GM13976 (cell line): ENCODE data around the gene RGS14.

Experiments used
- DNase-seq: peaks from one replicate; pipeline ENCODE4 v3.0.0; 2012; ENCODE audit warnings: low spot score
- in situ Hi-C: fragments of 300-500 bp; cut with MboI; formaldehyde crosslinking; loops from one replicate; pipeline ENCODE4 v1.12.0; 2022; ENCODE audit warnings: low sequenced_read_pairs, mixed read lengths, inconsistent platforms; ENCODE audit not compliant: unreplicated experiment
- TF ChIP-seq, protein P1 (sequence below): IDR thresholded peaks from 2 replicates; pipeline ENCODE4 v1.5.1; 2012; ENCODE audit warnings: borderline replicate concordance, mild to moderate bottlenecking; ENCODE audit not compliant: insufficient read depth; ENCODE audit errors: extremely low read depth, missing control alignments, control extremely low read depth

RGS14 gene

DNA sequence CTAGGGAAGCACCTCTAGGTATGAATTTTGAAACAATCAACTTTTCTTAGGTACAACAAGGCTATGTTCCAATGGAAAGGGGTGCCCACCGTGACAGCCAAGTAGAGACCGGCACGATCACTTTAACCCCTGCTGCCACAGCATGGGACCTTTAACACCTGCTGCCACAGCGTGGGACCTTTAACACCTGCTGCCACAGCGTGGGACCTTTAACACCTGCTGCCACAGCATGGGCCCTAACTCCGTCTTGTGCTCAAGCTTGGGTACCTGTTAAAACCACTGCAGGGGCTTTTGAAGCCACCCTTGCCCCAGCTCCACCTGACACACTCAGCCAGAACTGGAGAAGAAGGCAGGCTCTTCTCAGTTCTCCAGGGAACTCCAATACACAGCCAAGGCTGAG, 27.8 kb upstream of the RGS14 start:
- no peak for DNase-seq
- in situ Hi-C loops: no loop called here
- TF ChIP-seq, protein P1, sequence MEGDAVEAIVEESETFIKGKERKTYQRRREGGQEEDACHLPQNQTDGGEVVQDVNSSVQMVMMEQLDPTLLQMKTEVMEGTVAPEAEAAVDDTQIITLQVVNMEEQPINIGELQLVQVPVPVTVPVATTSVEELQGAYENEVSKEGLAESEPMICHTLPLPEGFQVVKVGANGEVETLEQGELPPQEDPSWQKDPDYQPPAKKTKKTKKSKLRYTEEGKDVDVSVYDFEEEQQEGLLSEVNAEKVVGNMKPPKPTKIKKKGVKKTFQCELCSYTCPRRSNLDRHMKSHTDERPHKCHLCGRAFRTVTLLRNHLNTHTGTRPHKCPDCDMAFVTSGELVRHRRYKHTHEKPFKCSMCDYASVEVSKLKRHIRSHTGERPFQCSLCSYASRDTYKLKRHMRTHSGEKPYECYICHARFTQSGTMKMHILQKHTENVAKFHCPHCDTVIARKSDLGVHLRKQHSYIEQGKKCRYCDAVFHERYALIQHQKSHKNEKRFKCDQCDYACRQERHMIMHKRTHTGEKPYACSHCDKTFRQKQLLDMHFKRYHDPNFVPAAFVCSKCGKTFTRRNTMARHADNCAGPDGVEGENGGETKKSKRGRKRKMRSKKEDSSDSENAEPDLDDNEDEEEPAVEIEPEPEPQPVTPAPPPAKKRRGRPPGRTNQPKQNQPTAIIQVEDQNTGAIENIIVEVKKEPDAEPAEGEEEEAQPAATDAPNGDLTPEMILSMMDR: no peak

DNA sequence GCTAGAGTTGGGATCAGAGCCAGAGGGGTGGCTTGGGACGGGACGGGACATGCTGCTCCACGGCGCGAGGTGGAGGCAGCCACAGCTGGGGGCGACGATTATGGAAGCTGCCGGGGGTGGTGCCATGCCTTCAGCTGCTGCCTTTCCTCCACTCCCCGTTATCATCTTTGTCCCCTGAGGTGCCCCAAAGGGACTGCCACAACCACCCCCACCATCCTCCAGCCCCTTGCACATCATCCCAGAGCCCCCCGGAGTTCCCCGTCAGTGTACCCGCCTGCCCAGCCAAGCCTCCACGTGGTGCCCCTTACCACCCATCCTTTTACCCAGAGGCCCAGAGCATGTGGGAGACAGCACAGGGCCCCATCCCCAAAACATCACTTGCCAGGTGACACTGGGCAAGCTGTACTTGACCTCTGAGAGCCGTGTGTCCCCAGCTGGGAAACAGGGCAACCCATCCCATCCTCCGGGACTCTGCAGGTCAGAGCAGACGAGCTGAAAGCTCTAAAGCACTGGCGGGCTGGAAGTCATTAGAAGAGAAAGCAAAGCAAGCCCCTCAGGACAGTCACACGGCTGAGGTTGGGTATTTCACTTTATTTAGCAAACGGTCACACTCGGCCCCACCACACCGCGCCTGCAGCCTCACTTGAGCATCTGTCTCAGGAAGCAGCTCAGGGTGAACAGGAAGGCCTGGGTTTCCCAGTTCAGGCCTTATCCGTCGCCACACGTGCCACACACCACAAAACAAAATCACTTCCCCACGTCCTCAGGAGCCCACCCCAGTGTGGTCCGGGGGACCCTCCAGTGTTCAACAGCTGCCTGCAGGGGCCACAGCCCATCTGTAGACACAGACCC, 26.5 kb upstream of the RGS14 start:
- in situ Hi-C loops: no loop called here

DNA sequence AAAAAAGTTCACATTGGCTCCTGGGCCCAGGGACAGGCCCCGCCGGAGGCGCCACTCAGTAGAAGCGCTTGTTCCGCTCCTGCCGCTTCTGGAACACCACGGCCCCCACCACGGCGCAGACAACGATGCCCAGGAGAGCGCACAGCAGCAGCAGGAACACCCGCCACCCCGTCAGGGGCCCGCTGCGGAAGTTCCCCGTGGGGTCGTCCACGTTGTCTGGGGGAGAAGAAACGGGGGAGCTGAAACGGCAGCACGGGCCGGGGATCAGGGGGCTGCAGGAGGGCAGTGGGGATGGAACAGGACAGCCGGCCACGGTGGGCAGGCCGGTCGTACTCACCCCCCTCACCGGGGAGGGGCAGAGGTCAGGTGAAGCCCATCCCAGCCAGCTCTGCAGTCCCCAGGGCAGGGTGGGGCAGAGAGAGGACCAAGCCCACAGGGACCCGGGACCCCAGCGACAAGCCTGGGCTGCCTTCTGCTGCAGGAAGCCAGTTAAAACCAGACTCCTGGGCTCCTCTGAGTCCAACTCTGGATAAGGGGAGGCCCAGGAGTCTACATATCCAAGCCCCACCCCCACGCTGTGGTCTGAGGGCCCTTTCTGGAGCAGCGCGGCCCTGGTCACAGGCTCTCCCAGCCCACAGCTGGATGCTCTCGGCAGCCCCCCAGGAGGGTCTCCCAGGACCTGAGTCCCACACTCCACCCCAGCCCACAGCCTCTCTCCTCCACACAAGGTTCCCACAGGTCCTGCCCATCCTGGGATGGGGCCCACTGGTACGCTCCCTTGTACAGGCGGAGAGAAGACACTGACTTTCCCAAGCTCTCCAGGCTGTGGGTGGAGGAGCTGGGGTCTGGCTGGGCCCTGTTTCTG, 25.5 kb upstream of the RGS14 start:
- DNase-seq: no peak
- in situ Hi-C loops: no loop called here

More for the DNA sequence above, 26.5 kb upstream of the RGS14 start:
- TF ChIP-seq, protein P1: no peak
- no peak for DNase-seq

DNA sequence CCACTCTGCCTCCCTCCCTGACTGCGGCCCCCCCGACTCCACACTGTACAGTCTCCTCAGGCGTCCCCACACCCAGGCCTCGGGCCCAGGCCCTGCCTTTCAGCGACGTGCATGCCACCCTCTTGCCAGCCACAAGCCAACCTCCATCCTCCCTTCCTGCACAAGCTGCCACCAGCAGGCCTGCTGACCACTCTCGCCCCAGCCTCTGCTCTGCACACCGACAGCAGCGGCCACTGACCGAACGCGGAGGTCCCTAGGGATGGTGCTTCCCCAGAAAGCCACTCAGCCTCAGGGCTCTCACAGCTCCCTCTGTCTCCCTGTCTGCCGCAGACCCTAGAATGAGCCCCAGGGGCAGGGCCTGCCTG, 24.8 kb upstream of the RGS14 start:
- DNase-seq: no peak
- in situ Hi-C loops: no loop called here
- TF ChIP-seq, protein P1: no peak

More for the DNA sequence above, 25.5 kb upstream of the RGS14 start:
- TF ChIP-seq, protein P1: no peak

DNA sequence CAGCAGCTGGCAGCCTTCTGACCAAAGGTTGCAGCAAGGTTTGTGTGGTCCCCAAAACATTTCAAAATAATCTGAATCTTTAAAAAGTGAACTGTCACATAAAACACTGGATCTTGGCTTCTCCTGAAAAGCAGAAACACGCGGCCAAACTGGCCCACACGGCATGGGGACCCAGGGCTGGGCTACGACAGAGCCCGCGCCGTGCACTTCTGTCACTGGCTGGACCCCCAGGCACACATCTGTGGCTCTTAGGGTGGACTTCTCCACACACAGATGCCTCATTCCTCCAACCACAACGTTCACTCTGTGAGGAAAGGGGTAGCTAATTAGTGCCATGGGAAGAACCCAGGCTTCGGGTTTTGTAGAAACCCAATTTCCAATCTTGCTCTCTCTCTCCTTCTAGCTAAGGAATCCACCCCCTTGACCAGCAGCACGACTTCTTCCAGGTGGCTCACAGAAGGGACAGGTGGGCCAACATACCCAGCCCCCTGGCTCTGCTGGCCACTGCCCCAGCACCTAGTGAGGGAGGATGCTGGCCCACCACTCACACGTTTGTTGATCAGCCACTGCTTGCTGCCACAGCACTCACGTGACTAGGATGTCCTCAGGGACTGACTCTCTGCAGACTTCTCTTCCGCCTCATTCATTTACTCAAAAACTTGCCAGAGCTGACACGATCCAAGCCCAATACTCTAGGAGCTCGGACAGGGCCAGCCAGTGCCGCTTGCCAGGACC, 24.1 kb upstream of the RGS14 start:
- TF ChIP-seq, protein P1: no peak
- DNase-seq: no peak
- in situ Hi-C loops: no loop called here

DNA sequence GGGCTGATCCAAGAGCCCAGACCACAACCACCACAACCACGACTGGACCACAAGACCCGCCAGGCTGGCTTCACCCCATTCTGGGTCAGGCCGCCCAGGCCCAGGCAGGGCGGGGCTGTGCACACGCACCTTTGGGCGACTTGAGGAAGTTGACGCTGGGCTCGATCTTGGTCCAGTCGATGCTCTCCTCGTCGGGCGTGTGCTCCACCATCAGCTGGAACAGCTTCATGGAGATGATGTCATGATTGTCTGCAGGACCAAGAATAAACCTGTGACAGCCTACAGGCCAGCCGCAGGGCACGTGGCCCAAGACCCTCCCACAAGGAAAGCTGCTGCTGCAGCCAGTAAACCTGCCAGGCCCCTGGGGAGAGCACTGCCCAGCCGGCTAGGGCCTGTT, 23.6 kb upstream of the RGS14 start:
- DNase-seq: no peak
- in situ Hi-C loops: no loop called here
- TF ChIP-seq, protein P1: no peak
